Measurements from ENCODE around the gene TGFBR3. TPM values are rescaled to one million over a fixed set of nuclear protein-coding genes. Genes with fewer than 3 reads are reported as not detected.
A peak's percentile ranks its signal among the peaks of the same experiment; 100 is the strongest.

TGFBR3 gene
- total RNA-seq, 1 donor from 2014 or later = 11.0 TPM

DNA sequence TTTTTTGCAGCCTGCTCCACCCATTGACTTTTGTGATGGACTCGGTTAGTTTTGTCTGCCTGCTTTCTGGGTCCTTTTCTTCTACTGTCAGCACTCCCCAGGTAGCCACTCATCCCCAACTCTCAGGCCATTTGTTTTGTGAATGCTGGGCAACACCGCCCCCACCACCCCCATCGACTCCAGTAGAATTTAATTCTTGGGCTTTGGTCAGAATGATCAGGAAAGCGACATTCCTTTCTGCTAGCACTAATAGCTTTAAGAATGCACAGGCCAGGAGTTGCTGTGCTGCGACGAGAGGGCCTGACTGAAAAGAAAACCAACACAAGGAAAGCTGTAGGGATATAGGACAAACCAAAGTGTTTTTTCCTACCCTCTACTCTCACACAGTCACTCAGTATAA is 240.9 kb downstream of the TGFBR3 start:
- DNase-seq (ENCODE audit: low read depth) = peak; percentile 80

DNA sequence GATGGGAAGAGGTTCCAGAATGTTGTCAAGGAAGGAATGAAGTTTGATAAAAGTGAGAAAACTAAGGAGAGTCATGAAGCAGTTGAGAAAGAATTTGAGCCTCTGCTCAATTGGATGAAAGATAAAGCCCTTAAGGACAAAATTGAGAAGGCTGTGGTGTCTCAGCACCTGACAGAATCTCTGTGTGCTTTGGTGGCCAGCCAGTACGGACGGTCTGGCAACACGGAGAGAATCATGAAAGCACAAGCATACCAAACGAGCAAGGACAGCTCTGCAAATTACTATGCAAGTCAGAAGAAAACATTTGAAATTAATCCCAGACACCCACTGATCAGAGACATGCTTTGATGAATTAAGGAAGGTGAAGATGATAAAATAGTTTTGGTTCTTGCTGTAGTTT is 242.5 kb downstream of the TGFBR3 start:
- DNase-seq (ENCODE audit: low read depth) = no peak

DNA sequence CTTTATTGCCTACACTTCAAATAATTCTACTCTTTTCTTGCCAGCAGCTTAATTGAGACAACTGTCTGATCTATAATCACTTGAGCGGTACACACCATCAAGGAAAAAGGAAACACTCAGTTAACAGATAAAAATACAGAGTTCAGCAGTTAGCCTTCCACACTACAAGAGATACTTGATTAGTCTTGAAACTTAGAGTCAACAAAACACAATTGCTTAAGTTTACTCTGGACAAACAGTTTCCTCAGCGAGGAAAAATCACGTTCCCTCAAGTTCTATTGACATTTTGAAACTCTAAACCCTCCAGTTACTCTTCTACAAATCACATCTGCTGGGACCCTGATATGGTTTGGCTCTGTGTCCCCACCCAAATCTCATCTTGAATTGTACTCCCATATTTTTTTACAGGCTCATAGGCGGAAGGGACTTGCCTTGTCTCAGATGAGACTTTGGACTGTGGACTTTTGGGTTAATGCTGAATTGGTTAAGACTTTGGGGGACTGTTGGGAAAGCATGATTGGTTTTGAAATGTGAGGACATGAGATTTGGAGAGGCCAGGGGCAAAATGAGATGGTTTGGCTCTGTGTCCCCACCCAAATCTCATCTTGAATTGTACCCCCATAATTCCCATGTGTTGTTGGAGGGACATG is 244.9 kb downstream of the TGFBR3 start:
- DNase-seq (ENCODE audit: low read depth) = no peak

DNA sequence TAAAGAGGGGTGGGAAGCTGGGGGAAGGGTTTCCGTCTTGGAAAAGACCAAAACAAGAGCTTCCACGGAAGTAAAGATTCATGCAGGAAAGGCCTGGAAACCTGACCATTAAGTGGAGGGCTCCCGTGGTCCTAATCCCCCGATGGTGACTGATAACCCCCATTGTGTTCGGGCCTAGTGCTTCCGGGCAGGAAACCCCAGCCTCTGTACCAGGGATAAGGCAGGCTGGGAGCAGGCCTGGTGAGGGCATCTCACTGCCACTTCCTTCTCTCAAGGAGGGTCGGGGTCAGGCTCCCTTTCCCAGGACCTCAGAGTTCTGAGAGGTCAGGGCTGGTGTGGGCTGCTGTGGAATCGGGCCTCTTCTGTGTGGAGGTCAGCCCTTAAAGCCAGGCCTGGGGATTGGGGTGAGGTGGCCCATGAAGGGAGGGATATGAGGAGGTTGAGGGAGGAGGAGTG is 248.4 kb downstream of the TGFBR3 start:
- no peak for DNase-seq (ENCODE audit: low read depth)

DNA sequence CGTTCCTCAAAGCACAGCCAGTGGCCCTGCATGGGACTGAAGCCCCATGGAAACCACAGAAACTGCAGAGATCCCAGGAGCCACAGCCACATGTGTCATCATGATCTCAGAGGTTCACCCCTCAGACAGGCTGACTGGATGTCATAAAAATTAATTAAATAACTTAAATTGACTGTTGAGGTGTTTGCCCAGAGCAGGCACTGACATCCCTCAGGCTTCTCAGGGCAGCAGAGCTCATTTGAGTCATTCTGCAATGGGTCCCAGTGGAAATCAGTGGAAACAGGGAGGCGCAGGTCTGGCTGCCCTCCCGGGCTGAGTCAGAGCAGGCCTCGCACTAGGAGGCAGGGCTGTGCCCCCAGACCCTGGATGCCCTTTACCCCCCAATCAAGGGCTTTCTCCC is 250.2 kb downstream of the TGFBR3 start:
- no peak for DNase-seq (ENCODE audit: low read depth)

DNA sequence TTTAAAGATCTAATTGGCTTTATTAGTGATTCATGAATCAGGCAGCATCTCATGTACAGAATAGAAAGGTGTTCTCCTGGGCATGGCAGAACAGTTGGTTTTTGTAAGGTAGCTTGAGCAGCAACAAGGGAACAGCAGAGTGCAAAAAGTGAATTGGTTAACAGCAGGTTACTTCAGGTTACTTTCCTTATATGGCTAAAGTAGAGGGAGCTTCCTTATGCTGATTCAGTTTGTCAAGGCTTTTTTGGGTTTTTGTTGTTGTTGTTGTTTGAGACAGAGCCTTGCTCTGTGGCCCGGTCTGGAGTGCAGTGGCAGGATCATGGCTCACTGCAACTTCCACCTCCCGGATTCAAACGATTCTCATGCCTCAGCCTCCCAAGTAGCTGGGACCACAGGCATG is 252.5 kb downstream of the TGFBR3 start:
- DNase-seq (ENCODE audit: low read depth) = peak; percentile 17

DNA sequence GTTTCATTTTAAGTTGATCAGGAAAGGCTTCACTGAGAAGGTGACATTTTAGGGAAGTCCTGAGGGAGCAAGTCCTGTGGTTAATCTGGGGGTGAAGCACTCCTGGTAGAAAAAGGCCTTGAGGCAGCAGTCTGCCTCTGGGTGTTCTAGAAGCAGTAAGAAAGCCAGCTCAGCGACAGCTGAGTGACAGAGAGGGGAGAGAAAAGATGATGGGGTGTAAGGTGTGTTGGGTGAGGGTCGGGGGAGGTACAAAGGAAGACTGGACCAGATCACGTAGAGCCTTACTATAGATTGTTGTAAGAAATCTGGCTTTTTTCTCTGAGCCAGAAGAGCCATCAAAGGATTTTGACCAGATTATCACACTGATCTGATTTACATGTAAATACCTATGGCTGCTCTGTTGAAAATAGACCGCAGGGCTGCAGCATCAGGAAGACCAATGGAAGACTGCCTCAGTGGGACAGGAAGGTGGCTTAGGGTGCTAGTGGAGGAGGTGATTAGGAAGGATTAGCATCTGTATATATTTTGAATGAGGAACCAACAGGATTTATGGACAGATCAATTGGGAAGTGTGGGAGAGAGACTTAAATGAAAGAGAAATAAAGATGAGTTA is 254.1 kb downstream of the TGFBR3 start:
- DNase-seq (ENCODE audit: low read depth) = no peak

DNA sequence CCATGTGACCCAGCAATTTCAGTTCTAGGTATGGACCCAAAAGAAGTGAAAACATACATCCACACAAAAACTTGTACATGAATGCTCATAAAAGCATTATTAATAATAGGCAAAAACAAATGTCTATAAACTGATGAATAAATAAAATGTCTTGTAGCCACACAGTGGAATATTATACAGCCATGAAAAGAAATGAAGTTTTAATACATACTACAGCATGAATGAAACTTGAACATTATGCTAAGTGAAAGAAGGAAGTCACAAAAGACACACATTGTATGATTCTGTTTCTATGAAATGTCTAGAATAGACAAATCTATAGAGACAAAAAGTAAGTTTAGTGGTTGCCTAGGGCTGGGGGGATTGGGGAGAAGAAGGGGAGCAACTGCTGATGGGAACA is 255.1 kb downstream of the TGFBR3 start:
- DNase-seq (ENCODE audit: low read depth) = no peak

Other genes starting within 250 kb of the TGFBR3 start
- not detected in 2 replicates for gene BRDT, start 63.2 kb upstream of the TGFBR3 start, total RNA-seq
- gene EPHX4, start 143.8 kb upstream of the TGFBR3 start, total RNA-seq = 11.4 and 11.5 TPM in 2 replicates
- gene SETSIP, start 189.3 kb upstream of the TGFBR3 start, total RNA-seq = 0.15 and 0.52 TPM in 2 replicates
- gene BTBD8, start 194.2 kb upstream of the TGFBR3 start, total RNA-seq = 6.8 and 9.3 TPM in 2 replicates

All from renal cortical epithelial cell (primary cell).